NCI-H128 (cell line): Measurements from ENCODE around the gene SPAG6.

Experiments
- DNase-seq: peaks from one replicate; lab custom pipeline; 2025; ENCODE audit not compliant: unreplicated experiment; lab: John Stamatoyannopoulos, UW

Gene SPAG6

DNA sequence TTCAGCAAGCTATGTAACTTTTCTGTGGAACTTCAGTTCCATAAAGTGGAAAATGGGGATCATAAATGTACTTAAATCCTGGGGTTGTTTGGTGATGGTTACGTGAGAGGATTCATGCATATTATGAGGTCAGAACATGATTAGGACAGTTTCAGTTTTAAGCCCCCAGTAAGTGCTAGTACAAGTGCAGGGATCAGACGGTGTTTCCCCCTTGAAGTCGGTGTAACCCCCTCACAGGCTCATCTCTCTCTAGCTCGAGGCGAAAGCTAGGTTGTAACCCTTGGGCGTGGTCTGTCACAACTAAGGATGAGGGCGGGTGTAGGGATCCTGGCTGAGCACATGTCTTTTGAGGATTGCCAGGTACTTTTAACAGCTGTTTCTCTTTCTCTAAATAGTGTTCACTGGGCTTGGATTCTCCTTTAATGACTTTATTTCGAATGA lies 84.7 kb downstream of the SPAG6 start:
- no peak for DNase-seq

DNA sequence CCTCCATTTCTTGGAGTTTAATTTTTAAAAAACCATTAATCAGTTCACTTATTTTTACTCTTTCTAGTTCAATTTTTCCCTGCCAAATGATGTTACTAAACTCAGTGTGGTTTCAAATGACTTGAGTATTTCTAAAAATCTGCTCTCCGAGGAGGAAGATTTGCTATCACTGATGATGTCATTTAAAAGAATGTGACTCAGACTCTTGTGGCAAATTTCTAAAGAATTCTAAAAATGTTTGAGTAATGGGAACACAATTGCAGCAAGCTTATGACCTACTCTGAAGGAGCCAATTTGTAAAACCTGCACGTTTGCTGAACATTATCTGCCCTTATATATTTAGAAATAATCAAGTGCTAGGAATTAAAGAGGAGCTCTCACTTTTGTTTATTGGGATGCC lies 88.6 kb downstream of the SPAG6 start:
- no peak for DNase-seq

DNA sequence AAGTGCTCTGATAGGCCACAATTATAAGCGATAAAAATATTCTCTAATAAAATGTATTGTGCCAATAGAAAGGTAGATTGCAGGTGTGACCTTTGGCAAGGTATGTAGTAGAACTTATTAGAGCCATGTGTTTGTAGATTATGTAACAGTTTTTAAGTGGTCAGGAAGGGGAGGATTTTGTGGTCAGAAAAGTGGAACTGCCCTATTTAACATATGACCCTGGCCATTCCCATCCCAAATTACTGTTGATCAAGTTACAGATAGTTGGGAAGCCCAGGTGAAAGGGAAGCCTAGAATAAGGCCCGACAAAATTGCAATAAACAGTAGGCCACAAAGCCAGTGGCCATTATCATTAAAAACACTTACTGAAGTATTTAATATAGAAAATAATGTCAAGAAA lies 89.2 kb downstream of the SPAG6 start:
- no peak for DNase-seq

DNA sequence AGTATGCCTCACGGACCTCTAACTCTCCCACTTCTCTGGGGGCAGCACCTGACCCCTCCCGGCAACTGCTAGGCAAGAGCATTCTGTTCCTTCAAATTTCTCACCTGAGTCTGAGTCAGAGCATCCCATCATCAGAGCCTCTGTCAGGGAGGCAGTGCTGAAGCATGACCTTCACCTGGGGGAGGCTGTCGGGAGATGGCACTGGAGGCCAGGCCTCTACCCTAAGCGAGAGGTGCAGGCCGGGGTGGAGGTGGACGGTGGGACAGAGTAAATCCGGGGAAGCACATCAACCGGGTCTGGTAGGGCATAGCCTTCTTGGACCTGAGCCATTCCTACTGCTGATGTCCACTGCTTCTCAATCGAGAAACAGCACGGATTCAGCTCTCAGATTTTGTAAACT lies 90.4 kb downstream of the SPAG6 start:
- no peak for DNase-seq

DNA sequence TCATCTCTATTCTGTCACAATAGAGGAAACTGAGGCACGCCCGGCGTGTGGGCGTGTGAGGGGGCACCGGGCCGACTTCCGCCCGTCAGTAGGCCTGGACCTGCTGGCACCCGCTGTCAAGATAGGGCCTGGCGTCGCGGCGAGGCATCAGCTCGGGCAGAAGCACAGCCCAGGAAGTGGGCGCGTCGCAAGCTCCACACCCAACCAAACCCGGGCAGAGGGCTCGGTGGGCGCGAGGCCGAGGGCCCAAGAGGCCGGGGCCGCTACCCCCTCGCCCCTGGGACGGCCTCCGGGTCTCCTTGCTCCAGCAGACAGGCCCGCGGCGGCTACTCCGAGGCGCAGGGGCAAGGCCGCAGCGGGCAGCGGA lies 91.2 kb downstream of the SPAG6 start:
- DNase-seq: no peak

DNA sequence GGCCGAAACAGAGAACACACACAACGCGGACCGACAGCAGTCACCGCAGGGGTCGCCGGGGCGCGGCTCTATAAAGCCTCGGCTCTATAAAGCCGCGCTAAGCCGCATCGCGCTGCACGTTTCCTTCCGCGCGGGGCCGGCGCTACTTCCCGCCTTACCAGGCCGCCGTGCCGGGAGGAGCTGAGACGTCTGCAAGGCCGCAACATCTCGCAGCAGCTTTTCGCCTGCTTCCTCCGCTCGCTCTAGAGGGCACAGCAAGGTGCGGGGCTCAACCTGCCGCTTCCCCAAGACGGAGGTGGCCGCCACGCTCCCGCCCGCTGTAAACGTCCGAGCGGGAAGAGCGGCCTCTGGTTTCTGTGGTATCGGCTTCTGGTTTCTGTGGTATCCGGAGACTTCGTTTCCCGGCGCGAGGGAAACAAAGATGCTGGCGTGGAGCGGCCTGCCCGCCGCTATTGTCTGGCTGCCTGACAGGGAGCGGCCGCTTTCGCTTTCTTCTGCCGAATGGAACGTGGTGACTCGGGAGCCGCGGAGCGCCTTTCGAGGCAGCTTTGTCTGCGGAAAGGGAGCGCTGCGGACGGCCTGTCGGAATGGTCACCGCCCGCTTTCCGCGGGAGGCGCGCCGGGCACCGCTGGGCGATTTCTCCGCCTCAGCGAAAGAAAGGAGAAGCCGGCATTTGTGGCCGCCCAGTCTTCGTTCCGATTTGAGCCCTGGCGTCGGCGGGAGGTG lies 91.8 kb downstream of the SPAG6 start:
- DNase-seq: peak; percentile 36

DNA sequence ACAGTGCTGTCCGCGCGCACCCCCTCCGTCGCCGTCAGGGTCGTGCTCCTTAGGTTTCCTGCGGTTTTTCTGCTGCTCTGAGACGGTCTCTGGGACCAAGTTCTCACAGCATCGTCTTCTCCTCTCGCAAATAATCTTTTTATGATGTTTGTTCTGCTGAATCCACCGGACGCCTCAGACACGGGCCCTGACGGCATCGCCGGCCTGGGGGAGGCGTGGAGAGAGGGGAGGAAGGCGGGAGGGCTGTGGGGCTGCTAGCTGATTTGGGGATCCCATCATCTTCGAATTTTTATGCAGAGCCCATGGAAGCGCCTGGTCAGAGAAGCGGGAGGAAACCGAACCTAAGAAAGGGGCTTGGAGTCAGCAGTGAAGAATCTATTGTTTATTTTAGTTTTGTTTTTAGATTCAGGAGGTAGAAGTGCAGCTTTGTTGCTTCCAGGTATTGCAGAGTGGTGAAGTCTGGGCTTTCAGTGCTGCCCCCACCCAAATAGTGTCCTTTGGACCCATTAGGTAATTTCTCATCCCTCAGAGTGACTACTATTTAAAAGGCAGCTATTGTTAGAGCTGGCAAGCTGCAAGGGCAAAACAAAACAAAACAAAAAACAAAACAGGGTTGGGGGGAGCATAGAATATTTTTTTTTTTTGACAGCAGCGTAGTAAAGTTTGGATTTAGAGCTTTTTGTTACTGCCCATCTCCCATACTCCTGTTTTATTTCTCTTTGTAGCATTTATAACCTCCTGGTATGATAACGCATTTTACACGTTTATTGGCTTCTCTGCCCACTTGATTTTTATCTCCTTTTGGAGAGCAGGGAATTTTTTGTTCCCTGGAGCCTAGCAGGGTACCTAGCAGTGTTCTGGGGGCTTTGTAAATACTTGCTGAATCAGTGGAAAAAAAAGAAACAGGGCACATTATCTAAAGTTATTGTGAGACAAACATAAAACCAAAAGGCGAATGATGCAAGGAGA lies 92.6 kb downstream of the SPAG6 start:
- DNase-seq: no peak

DNA sequence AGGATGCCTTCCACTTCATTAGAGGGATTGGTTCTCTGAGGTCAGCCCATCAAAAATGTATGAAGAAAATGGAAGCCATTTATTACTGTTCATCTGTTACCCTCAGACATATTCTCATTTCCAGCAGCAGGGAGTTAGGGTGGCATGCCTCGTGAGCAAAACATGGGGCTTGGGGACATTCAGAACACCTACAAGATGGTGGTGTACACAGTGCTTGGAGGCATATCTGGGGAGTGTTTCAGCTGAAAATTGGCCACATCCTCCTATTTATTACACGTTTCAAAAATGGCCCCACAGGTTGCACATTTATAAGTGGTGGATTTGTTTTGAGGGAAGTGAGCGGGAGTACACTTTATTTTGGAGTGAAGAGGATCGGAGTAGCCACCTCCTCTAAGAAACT lies 93.4 kb downstream of the SPAG6 start:
- no peak for DNase-seq

DNA sequence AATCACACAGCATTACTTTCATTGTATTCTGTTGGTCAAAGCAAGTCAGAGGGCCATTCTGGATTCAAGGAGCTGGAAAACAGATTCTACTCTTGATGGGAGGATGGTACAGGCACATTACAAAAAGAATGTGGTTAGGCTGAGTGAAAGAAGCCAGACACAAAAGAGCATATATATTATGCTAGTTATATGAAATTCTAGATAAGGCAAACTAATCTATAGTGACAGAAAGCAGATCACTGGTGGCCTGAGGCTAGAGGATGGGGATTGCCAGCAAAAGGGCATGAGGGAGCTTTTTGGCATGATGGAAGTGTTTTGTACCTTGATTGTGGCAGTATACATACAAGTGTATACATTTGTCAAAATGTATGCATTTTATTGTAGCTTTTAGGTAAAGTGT lies 96.8 kb downstream of the SPAG6 start:
- DNase-seq: no peak

DNA sequence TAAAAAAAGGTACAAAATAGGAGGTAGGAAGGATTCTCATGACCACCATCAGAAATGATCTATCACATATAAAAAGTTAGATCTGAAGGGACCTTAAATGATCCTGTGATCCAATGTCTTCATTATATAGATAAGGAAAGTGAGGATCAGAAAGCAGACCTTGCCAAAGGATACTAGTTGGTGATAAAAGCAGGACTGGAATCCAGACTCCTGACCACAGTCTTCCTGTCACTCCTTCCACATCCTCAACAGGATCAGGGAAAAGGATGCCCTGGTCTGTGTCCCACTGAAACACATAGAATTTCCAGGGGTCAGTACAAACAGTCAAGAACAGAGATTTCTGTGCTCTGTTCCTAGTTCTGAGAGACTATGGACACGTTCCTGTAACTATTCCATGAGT lies 97.2 kb downstream of the SPAG6 start:
- no peak for DNase-seq

DNA sequence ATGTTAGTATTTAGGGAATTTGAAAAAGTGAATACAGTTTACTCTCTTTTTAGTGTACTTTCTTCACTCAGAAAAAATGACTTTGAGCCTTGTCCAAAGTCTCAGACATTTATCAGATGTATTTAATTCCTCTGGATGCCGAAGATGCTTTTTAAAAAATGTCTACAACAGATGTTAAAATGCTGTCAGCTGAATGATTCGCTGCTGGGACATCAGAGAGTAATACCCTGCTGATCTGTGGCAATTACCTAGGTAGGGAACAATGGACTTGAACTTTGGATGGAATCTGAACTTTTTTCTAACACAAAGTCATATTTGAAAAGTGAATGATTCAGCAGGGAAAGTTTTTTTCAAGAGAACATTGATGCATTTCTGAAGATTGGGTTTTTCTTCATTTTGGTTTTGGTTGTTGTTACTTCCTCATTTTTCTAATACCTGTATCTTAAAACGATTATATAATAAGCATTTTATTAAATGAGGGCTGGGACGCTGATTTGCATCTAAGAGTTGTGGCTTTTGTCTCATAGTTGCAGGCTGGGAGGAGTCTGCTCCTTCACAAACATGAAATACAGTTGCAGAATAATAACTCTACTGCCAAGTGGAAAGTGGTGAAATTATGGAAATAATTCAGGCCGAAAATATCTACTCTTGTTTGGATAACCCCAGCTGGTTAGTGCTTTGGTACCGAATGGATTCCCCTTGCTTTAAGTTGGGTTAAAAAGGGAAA lies 98.0 kb downstream of the SPAG6 start:
- DNase-seq: no peak

DNA sequence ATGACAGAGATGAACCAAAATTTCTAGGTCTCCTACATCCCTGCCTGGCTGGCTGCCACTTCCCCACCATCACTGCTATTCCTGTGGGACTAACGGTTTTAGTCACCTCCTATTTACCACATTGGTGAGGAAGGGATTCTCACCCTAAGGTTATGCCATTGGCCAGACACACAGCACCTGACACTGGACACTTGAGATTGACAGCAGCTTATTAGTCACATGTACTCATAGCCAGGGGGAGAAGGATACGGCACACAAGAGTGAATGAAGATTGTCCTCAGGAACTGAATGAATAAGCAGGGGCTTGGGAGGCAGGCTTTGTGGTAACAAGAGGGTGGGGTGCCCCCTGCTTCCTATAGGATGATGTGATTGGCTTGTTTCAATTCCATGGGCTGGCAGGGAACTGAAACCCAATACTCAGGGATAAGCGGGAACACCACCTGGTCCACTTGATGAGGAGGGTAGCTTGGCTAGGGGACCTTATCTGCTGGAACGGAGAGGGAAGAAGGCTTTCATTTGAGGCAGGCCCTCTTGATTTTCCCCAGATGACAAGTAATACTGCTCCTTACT lies 99.0 kb downstream of the SPAG6 start:
- DNase-seq: no peak

DNA sequence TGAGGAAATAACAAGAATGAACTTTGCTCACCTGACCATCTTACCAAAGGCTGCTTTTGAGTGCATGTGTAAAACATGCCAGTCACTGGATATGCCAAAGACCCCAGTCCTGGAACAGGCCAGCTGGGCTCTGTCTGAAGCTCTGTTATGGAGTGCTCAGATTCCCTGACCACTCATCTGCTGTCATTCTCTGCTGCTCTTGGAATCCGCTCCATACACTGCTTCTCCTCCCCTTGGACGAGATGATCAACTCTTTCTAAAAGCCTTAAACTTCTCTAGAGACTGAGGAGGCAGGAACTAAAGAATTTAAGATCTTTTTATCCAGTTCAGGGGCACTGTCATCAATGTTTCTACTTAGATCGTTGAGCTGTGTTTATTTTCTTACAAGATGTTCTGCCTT lies 100.2 kb downstream of the SPAG6 start:
- DNase-seq: no peak

DNA sequence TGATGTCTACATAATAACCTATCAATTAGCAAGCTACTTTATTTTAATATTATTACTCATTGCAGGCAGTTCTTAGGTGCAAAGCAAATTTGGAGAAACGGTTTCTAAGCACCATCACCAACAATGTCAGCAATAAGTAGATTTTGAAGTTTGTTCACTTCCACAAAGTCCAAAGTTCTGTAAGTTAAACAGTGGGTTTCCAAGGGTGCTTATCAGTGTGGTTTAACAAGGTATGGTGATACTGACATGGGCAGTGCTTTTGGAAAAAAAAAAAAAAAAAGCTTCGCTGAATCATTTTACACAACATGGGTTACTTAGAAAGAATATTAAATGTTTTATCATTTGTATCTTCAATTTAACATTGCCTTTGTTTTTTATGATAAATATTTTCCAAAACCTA lies 101.8 kb downstream of the SPAG6 start:
- DNase-seq: no peak

DNA sequence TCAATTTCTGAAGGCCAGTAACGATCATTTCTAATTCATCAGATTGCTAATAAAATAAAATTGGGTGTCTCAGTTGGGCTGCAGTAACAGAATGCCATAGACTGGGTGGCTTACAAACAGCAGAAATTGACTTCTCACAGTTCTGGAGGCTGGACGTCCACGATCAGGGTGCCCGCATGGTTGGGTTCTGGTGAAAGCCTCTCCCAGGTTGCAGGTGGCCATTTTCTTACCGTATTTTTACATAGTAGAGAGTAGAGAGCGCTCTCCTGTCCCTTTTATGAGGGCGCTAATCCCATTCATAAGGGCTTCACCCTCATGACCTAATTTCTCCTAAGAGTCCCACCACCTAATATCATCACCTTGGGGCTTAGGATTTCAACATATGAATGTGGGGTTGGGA lies 106.0 kb downstream of the SPAG6 start:
- no peak for DNase-seq

DNA sequence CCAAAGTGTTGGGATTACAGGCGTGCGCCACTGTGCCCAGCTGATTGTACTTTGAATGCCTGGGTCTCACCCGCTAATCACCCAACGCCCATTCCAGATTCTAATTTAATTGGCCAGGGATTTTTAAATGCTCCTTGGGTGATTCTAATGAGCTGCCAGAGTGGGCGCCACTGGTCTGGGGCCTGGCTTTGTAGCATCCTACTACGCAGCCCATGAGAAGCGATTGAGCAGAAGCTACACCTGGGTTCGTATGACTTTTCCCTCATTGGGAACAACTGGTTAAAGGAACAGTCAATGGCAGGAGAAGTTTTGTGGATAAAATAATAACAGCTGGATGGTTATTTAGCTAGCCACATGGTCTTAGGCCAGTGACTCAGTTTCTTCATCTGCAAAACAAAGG lies 108.0 kb downstream of the SPAG6 start:
- DNase-seq: no peak

DNA sequence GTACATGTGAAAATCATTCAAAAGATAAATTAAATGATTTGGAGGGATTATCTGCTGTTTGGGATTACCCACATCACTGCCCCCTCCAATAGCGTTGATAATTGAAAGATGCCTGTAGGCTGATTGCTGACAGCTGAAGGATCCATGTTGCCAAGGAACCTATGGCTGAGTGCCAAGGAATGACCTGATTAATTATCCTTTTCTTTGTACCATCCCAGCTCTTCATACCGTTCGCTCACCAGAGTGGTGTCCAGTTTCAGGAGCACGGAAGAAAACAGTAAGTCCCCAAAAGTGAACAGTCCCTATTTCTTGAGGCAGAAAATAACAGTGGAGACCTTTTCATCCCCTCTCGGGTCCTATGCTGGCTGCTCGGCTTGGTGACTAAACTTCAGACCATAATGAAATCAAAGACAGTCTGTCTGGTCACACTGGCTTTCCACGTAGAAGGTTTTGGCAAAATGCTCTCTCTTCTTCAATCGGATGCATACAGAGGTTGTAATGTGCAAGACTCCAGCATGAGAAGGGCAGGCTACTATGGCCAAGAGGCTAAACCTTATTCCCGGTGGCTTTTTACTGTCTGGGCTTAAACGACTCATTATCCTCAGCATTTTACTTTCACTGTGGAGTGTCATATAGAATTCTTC lies 108.8 kb downstream of the SPAG6 start:
- no peak for DNase-seq

DNA sequence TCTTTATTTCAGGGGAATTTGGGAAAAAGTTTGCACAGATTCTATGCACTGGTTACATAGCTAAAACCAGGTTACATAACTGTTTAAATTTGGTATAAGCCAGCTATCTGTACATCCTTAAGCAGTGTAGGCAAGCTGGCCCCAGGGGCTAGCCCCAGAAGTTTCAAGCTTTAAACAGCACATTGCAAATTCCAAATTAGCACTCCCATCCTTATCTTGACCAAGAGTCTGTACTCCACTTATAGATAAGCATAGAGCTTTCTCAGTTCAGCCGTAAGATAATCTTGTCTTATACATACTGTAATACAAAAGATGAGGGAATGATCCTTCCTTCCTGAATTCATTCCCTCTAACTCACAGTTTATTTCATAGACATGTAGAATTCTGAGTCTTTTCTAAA lies 109.3 kb downstream of the SPAG6 start:
- no peak for DNase-seq

DNA sequence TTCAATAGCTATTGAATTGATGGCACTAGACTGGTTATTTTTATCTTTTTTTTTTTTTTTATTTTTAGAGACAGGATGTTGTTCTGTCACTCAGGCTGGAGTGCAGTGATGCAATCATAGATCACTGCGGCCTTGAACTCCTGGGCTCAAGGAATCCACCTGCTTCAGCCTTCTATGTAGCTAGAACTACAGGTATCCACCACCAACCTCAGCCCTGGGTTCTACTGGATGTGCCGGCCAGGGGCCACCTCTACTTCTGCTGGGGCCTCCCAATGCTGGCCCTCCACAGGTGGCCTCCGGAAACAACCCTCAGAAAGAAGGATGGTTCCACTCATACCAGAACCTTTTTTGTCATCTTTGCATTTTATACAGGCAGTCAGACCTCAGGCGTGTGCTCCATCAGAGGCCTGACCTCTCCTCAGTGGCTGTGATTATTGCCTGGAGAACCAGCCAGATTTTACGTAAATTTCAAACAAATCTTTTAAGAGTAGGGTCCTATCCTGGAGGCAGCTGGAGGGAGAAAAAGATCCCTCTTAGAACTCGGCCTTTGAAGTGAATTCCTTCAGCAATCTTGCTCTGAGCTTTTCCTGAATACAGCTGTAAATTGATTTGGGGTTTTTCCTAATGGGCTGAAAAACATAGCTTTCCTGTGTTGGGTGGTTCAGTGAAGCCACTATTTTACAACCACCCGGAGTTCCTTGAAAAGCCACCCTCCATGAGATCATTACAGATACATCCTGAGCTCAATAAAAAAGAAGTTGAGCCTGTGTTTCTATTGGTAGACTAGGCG lies 110.0 kb downstream of the SPAG6 start:
- DNase-seq: no peak

DNA sequence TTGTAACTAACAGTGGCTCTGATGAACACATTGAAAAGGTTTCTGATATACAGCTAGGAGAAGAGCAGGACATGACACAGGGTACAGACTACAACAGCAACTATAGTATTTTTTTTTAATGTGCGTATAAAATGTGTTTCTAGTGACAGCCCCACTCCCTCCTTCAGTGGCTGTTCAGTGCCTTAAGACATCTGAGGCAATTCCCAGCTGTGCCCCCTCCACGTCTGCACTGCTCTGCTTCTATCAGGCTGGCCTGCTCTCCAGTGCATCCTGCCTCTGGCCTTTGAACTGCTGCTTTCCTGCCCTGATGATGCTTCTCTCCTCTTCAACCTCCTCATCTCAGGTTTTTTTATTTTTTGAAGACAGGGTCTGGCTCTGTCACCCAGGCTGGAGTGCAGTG lies 111.2 kb downstream of the SPAG6 start:
- DNase-seq: no peak
